Measurements from ENCODE around the gene DKKL1. TPM values are rescaled to one million over a fixed set of nuclear protein-coding genes. Genes with fewer than 3 reads are reported as not detected.

DKKL1 gene
- total and polyA plus RNA-seq, 2 experiments from 2014 or later = 0.76 to 2.9 TPM

DNA sequence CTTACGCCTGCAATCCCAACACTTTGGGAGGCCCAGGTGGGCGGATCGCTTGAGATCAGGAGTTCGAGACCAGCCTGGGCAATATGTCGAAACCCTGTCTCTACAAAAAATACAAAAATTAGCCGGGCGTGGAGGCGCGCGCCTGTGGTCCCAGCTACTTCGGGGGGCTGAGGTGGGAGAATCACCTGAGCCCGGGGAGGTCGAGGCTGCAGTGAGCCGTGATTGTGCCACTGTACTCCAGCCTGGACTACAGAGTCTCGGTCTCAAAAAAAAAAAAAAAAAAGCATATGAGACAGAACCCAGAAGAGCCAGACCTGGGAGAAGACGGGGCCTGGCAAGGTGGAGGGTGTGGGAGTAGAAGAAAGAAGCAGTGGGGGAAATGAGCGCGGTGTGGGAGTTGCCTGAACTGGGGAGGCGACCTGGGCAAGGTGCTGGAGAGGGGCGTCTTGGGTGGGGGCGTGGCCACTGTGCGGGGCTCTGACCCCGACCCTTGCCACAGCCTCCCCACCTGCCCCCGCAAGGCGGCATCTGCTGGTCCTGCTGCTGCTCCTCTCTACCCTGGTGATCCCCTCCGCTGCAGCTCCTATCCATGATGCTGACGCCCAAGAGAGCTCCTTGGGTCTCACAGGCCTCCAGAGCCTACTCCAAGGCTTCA lies 533 bp downstream of the DKKL1 start (continued):
- TF ChIP-seq ZNF114 (CRISPR knock-in tag; IDR thresholded peaks at IDR 0.05) (no peak), ZNF331 (CRISPR knock-in tag; IDR thresholded peaks at IDR 0.05; ENCODE audit: low read depth) (no peak)

DNA sequence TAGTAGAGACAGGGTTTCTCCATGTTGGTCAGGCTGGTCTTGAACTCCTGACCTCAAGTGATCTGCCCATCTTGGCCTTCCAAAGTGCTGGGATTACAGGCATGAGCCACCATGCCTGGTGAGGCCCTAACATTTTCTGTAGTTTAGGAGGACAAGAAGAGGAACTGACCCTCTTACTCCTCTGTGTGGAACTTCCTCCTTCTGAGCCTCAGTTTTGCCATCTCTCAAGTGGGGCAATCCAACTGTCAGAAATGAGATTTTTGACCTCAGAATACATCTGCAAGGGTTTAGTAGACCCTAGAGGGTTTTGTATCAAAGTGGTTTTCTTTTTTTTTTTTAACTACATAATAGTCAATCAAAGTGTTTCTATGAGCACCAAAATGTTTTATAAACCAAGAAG lies 2.4 kb downstream of the DKKL1 start:
- H3K9me2 ChIP-seq (ENCODE audit: insufficient read depth) = no peaks in the 10 kb centered on the region
- no peak for ATAC-seq
- H3K27me3 ChIP-seq (ENCODE audit: insufficient read depth) = no peaks in the 10 kb centered on the region
- no peak overlapping the region for H3K27ac ChIP-seq (ENCODE audit: low read depth)
- no peak overlapping the region for H2AFZ ChIP-seq
- Mint-ChIP-seq H3K9me3 (peaks cover 34% of the 10 kb centered on the region), H3K4me1 (no peaks in the 10 kb centered on the region; the same call in 1 of the 3 replicates), H3K36me3 (ENCODE audit: low read depth) (peaks cover 21% of the 10 kb centered on the region; the same call in 2 of the 3 replicates), H3K27me3 (ENCODE audit: insufficient read depth, low read depth, poor library complexity) (peaks cover 14% of the 10 kb centered on the region), H3K4me3 (no peak overlapping the region), H3K27ac (no peak overlapping the region)
- no peaks in the 10 kb centered on the region for H4K20me1 ChIP-seq (replicated peaks; ENCODE audit: insufficient read depth)
- H3K4me2 ChIP-seq = no peak overlapping the region
- no peaks in the 10 kb centered on the region; the same call in 1 of the 2 replicates for H3K4me1 ChIP-seq (ENCODE audit: insufficient read depth)
- peaks cover 15% of the 10 kb centered on the region for H3K79me2 ChIP-seq (replicated peaks; ENCODE audit: insufficient read depth)
- TF ChIP-seq STAT1 (IDR thresholded peaks at IDR 0.05; ENCODE audit: unreplicated experiment) (no peak), EZH2 (IDR thresholded peaks at IDR 0.05; ENCODE audit: low read depth, unreplicated experiment) (no peak), NANOG (IDR thresholded peaks at IDR 0.05; ENCODE audit: borderline replicate concordance) (no peak), ETS1 (IDR thresholded peaks at IDR 0.05) (no peak), POLR2AphosphoS5 (IDR thresholded peaks at IDR 0.05; ENCODE audit: low read depth) (no peak), CREB1 (CRISPR knock-in tag; IDR thresholded peaks at IDR 0.05; ENCODE audit: low read depth) (no peak), JUNB (IDR thresholded peaks at IDR 0.05; ENCODE audit: unreplicated experiment) (no peak), ZNF114 (CRISPR knock-in tag; IDR thresholded peaks at IDR 0.05) (no peak)
- TF ChIP-seq, protein P1, sequence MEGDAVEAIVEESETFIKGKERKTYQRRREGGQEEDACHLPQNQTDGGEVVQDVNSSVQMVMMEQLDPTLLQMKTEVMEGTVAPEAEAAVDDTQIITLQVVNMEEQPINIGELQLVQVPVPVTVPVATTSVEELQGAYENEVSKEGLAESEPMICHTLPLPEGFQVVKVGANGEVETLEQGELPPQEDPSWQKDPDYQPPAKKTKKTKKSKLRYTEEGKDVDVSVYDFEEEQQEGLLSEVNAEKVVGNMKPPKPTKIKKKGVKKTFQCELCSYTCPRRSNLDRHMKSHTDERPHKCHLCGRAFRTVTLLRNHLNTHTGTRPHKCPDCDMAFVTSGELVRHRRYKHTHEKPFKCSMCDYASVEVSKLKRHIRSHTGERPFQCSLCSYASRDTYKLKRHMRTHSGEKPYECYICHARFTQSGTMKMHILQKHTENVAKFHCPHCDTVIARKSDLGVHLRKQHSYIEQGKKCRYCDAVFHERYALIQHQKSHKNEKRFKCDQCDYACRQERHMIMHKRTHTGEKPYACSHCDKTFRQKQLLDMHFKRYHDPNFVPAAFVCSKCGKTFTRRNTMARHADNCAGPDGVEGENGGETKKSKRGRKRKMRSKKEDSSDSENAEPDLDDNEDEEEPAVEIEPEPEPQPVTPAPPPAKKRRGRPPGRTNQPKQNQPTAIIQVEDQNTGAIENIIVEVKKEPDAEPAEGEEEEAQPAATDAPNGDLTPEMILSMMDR (conservative IDR thresholded peaks at IDR 0.05; ENCODE audit: low read depth in 2 of 2) = no peak
- TF ChIP-seq, protein P2, sequence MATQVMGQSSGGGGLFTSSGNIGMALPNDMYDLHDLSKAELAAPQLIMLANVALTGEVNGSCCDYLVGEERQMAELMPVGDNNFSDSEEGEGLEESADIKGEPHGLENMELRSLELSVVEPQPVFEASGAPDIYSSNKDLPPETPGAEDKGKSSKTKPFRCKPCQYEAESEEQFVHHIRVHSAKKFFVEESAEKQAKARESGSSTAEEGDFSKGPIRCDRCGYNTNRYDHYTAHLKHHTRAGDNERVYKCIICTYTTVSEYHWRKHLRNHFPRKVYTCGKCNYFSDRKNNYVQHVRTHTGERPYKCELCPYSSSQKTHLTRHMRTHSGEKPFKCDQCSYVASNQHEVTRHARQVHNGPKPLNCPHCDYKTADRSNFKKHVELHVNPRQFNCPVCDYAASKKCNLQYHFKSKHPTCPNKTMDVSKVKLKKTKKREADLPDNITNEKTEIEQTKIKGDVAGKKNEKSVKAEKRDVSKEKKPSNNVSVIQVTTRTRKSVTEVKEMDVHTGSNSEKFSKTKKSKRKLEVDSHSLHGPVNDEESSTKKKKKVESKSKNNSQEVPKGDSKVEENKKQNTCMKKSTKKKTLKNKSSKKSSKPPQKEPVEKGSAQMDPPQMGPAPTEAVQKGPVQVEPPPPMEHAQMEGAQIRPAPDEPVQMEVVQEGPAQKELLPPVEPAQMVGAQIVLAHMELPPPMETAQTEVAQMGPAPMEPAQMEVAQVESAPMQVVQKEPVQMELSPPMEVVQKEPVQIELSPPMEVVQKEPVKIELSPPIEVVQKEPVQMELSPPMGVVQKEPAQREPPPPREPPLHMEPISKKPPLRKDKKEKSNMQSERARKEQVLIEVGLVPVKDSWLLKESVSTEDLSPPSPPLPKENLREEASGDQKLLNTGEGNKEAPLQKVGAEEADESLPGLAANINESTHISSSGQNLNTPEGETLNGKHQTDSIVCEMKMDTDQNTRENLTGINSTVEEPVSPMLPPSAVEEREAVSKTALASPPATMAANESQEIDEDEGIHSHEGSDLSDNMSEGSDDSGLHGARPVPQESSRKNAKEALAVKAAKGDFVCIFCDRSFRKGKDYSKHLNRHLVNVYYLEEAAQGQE (IDR thresholded peaks at IDR 0.05; ENCODE audit: unreplicated experiment) = no peak
- H3F3A ChIP-seq (replicated peaks; ENCODE audit: low read depth) = peaks cover 6% of the 10 kb centered on the region; the same call in 1 of the 2 replicates
- H3K36me3 ChIP-seq (ENCODE audit: insufficient read depth) = no peaks in the 10 kb centered on the region
- DNase-seq (ENCODE audit: low spot score) = no peak
- H3K4me3 ChIP-seq = no peak overlapping the region

All from GM23338 (cell line).